Natural killer cell treated with Interleukin-12 subunit alpha and Interleukin-12 subunit beta and Interleukin-15 and Interleukin-18, amount 100 ng/mL, for 72 hours (primary cell): ENCODE measurements around the gene SMCO4. TPM values are rescaled to one million over a fixed set of nuclear protein-coding genes. Genes with fewer than 3 reads are reported as not detected.
"Not testable (repeated sequence)": the region's sequence is repeated elsewhere in the genome, so short reads cannot be mapped to it uniquely, and the experiment has no call there.

Experiments used
- ATAC-seq, 2 donors: fragments of 150-1000 bp; cut with Tn5 transposase in 1 of 2; sonication (Bioruptor Pico), chemical (Tn5 transposase) in 1 of 2; 2 replicates each; pipeline ENCODE4 v1.10.0; 2021
- DNase-seq: peaks from one replicate; pipeline ENCODE4 v3.0.0; 2022; ENCODE audit warnings: low spot score
- H3K27ac Mint-ChIP-seq, 2 donors: 1 replicate in 1 of 2; 2 replicates in 1 of 2; pipeline ENCODE4 v1.8.0; 2022; ENCODE audit warnings: mixed read lengths in 2 of 2, mild to moderate bottlenecking in 1 of 2, moderate library complexity in 1 of 2
- H3K27me3 Mint-ChIP-seq, 2 donors: 1 replicate in 1 of 2; 2 replicates in 1 of 2; pipeline ENCODE4 v1.8.0; 2022; ENCODE audit warnings: mixed read lengths in 2 of 2
- H3K36me3 Mint-ChIP-seq: one replicate; pipeline ENCODE4 v1.8.0; 2022; ENCODE audit warnings: mixed read lengths
- H3K4me1 Mint-ChIP-seq, 2 donors: 1 replicate in 1 of 2; 2 replicates in 1 of 2; pipeline ENCODE4 v1.8.0; 2022; ENCODE audit warnings: low read depth in 2 of 2, mixed read lengths in 2 of 2, mild to moderate bottlenecking in 1 of 2
- H3K4me3 Mint-ChIP-seq: one replicate; pipeline ENCODE4 v1.8.0; 2022; ENCODE audit warnings: mixed read lengths
- H3K9me3 Mint-ChIP-seq: 2 replicates; pipeline ENCODE4 v1.8.0; 2022; ENCODE audit warnings: mixed read lengths
- total RNA-seq, 2 donors: library from RNA; stranded (reverse); gene quantifications; one replicate each; pipeline ENCODE4 v1.2.3, GENCODE V29; 2022

SMCO4 gene
- total RNA-seq, 2 donors from 2014 or later: 12.7 to 17.9 TPM

DNA sequence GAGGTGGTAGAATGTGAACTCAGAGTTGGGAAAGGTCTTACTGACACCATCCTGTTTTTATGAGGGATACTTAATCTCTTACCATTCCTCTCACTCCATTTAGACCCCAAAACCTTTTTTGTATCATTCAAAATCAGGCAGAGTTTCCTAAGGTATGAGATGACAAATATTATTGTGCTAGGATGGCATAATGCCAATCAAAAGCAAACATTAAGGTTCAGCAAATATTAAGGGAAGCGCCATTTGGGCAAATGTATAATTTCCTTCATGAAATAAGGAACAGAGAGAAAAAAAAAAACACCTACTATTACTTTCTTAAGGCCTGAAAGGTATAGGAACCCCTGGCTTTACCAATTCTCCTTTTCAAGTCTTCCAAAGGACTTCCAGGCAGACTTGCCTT is 62.4 kb downstream of the SMCO4 start:
- Mint-ChIP-seq H3K27ac (no peak overlapping the region), H3K9me3 (no peaks in the 10 kb centered on the region), H3K4me1 (peaks cover 0 to 3% of the 10 kb centered on the region in 2 donors), H3K4me3 (no peak overlapping the region), H3K27me3 (no peaks in the 10 kb centered on the region), H3K36me3 (no peaks in the 10 kb centered on the region)
- no peak for DNase-seq
- no peak for ATAC-seq

DNA sequence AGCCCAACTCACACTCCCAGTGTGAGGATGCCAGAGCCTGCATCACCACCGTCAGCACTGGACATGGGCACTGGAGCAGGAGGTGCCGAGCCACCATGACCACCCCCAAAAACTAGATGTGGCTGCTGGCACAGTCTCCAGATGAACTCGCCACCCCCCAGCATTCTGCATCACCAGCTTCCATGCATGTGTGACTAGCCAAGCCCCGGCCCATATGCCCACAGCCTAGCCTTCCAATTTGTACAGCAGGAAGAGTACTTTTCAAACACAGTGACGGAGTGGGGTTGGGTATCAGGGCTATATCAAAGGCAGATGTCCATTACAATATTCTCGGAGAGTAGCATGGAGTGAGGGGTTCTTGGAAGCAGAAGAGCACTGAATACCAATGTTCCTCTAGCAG is 62.9 kb downstream of the SMCO4 start:
- no peaks in the 10 kb centered on the region for H3K9me3 Mint-ChIP-seq
- ATAC-seq (no peak), DNase-seq (no peak)
- H3K27ac Mint-ChIP-seq: no peak overlapping the region
- H3K27me3 Mint-ChIP-seq: no peaks in the 10 kb centered on the region
- no peaks in the 10 kb centered on the region for H3K36me3 Mint-ChIP-seq
- H3K4me1 Mint-ChIP-seq: peaks cover 0 to 3% of the 10 kb centered on the region in 2 donors
- H3K4me3 Mint-ChIP-seq: no peak overlapping the region

DNA sequence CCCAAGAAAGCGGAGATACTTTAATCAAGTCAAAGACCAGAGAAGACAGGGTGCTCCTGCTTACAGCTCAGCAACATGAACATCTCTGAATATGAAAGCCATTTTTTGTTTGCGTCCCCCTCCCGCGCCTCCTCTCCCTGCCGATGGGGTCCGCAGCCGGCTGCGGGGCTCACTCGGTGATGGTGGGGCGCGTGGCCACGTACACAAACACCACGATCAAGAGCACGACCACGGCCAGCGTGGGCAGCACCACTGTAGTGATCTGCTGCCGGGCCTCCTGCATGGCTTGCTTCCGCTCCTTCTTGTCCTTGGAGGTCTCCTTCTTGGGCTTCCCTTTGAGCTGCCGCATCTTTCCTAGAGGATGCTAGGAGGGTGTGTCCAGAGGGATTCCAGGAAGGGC is 64.3 kb downstream of the SMCO4 start:
- no peaks in the 10 kb centered on the region for H3K27me3 Mint-ChIP-seq
- peaks cover 0 to 3% of the 10 kb centered on the region in 2 donors for H3K4me1 Mint-ChIP-seq
- ATAC-seq (no peak), DNase-seq (no peak)
- H3K27ac Mint-ChIP-seq: no peak overlapping the region
- H3K36me3 Mint-ChIP-seq: no peaks in the 10 kb centered on the region
- H3K9me3 Mint-ChIP-seq: no peaks in the 10 kb centered on the region
- H3K4me3 Mint-ChIP-seq: no peak overlapping the region

DNA sequence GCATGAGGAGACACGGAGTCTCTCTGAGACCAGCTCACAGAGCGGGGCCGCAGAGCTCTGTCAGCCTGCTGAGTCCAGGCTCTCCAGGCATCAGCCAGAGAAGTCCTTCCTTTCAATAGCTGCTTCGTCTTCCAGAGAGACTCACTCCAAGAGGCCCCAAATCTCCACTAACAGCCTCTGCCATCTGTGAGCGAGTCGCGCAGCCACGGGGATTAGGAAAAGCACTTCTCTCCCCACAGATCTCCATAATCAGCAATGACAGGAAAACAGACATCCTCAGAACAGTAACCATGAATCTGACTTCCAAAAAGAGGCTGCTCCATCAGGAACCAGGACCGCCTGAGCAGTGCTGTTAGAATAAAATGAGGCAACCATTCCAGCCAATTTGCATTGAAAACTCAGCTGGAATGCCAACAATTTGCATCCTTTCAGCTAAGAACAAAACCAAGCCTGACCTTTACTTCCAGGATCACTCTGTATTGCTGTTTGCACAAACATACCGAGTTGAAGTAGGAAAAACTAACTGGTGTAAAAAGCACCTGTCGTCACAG is 65.4 kb downstream of the SMCO4 start:
- Mint-ChIP-seq H3K4me1 (peaks cover 0 to 3% of the 10 kb centered on the region in 2 donors), H3K36me3 (no peaks in the 10 kb centered on the region), H3K27ac (no peak overlapping the region), H3K9me3 (no peaks in the 10 kb centered on the region), H3K4me3 (no peak overlapping the region), H3K27me3 (no peaks in the 10 kb centered on the region)
- ATAC-seq (no peak), DNase-seq (no peak)

DNA sequence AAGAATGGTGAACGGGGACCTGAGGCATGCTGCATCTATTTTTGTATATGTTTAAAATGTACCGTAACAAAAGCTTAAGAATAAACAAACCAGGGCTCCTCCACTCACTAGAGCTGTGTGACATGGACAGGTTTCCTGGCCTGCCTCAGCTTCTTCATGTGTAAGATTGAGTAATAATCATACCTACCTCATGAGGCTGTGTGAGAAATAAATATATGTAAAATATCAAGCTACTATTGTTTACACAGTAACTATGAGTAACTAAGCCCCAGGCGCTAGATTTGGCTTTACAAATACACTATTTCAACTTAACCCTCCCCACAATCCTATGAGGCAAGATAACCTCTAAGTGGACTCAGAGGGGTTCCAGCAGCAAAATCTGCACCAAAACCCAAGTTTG is 66.4 kb downstream of the SMCO4 start:
- no peaks in the 10 kb centered on the region for H3K27me3 Mint-ChIP-seq
- ATAC-seq: no peak
- H3K9me3 Mint-ChIP-seq: no peaks in the 10 kb centered on the region
- H3K36me3 Mint-ChIP-seq: no peaks in the 10 kb centered on the region
- H3K4me3 Mint-ChIP-seq: no peak overlapping the region
- no peaks in the 10 kb centered on the region for H3K4me1 Mint-ChIP-seq
- DNase-seq: no peak
- H3K27ac Mint-ChIP-seq: no peak overlapping the region

DNA sequence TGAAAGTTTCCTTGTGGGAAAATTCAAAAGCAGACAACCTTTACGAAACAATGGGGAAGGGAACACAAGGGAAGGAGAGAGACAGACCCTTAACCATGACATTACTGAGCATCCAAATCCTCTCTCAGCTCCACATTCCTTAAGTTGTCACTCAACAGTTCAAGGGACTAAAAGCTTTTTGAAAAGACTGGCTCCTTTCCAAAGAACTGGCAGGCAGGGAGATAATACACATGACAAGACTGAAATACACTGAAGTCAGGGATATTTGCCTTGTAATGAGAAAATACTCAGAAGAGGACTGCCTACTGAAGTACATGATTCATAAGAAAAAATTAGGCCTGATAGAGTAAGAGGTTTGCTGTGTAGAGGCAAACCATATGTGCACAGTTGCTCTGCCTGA is 69.1 kb downstream of the SMCO4 start:
- H3K27ac Mint-ChIP-seq: no peak overlapping the region
- no peaks in the 10 kb centered on the region for H3K9me3 Mint-ChIP-seq
- H3K4me1 Mint-ChIP-seq: no peaks in the 10 kb centered on the region
- H3K27me3 Mint-ChIP-seq: peaks cover 0 to 8% of the 10 kb centered on the region in 2 donors
- H3K4me3 Mint-ChIP-seq: no peak overlapping the region
- ATAC-seq (no peak), DNase-seq (no peak)
- no peaks in the 10 kb centered on the region for H3K36me3 Mint-ChIP-seq

DNA sequence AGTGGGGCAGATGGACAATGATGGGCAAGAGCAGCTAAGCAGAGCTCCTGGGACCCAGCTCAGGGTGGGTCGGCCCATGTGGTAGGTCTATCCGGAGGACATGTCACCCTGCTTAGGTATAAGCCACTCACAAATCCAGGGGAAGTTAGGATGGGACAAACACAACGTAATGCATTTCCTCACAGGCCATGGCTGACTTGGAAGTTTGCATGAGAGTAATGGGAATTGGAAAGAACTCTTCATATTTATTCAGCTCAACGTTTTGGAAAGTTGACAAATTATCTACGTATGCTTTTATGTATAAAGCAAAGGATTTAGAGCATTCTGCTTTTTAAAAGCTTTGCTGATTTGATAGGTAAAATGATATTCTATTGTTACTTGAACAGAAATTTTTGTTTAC is 74.9 kb downstream of the SMCO4 start:
- H3K27ac Mint-ChIP-seq: no peak overlapping the region
- ATAC-seq: no peak
- no peaks in the 10 kb centered on the region for H3K9me3 Mint-ChIP-seq

DNA sequence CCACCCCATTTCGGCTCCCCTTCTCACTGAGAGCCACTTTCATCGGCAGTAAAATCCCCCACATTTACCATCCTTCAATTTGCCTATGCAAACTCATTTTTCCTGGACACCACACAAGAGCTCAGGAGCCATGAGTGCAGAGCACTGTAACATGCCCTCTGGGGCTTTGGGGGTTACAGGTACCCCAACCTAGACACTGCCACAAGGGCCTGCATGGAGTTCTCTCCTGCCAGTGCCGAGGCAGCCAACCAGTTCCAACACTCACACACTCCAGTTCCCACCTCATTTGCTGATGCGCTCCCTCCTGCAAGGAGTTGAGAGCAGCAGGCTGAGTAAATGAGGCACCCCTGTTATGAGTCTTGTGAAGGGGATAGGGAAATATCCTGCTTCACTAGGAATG is 76.1 kb downstream of the SMCO4 start:
- Mint-ChIP-seq H3K27ac (no peak overlapping the region), H3K9me3 (no peaks in the 10 kb centered on the region), H3K4me1 (no peaks in the 10 kb centered on the region), H3K4me3 (no peak overlapping the region), H3K36me3 (no peaks in the 10 kb centered on the region), H3K27me3 (peaks cover 2 to 8% of the 10 kb centered on the region in 2 donors)
- peak in 1 of 2 donors; percentile 52 for ATAC-seq
- DNase-seq: no peak

More for the DNA sequence above, 74.9 kb downstream of the SMCO4 start:
- H3K4me1 Mint-ChIP-seq: no peaks in the 10 kb centered on the region
- peaks cover 0 to 8% of the 10 kb centered on the region in 2 donors for H3K27me3 Mint-ChIP-seq
- no peaks in the 10 kb centered on the region for H3K36me3 Mint-ChIP-seq
- no peak overlapping the region for H3K4me3 Mint-ChIP-seq
- no peak for DNase-seq

DNA sequence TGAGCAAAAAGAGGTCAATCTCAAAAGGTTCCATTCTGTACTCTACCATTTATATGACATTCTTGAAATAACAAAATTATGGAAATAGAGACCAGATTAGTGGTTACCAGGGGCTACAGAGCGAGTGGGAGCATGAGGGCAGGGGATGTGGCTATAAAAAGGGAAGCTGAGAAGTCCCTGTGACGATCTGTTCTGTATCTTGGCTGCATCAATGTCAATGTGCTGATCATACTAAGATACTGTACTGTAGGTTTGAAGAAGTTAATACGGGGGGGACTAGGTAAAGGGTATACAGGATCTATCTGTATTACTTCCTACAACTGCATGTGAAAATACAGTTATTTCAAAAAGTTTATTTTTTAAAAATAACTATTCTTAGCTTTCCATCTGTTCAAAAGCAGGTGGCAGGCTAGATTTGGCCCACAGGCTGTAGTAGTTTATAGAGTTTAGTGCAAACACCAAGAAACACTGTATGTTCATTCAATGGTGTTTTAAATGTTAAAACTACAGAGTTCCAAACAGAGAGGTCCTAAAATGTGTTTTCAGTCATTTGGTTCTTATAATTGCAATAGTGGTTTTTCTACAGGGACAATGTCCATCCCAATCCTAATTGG is 78.2 kb downstream of the SMCO4 start:
- DNase-seq: no peak
- H3K27ac Mint-ChIP-seq: no peak overlapping the region
- H3K4me1 Mint-ChIP-seq: no peaks in the 10 kb centered on the region
- H3K9me3 Mint-ChIP-seq: no peaks in the 10 kb centered on the region
- H3K36me3 Mint-ChIP-seq: no peaks in the 10 kb centered on the region
- ATAC-seq: peak; percentile 20 to 44
- peaks cover 6 to 8% of the 10 kb centered on the region in 2 donors for H3K27me3 Mint-ChIP-seq
- H3K4me3 Mint-ChIP-seq: no peak overlapping the region

DNA sequence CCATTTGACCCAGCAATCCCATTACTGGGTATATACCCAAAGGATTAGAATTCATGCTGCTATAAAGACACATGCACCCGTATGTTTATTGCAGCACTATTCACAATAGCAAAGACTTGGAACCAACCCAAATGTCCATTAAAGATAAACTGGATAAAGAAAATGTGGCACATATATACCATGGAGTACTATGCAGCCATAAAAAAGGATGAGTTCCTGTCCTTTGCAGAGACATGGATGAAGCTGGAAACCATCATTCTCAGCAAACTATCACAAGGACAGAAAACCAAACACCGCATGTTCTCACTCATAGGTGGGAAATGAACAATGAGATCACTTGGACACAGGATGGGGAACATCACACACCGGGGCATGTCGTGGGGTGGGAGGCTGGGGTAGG is 79.5 kb downstream of the SMCO4 start:
- not testable (repeated sequence) for H3K36me3 Mint-ChIP-seq, H3K4me3 Mint-ChIP-seq, DNase-seq, H3K9me3 Mint-ChIP-seq, H3K27ac Mint-ChIP-seq, H3K4me1 Mint-ChIP-seq, ATAC-seq
- peaks cover 12 to 14% of the 10 kb centered on the region in 2 donors for H3K27me3 Mint-ChIP-seq

DNA sequence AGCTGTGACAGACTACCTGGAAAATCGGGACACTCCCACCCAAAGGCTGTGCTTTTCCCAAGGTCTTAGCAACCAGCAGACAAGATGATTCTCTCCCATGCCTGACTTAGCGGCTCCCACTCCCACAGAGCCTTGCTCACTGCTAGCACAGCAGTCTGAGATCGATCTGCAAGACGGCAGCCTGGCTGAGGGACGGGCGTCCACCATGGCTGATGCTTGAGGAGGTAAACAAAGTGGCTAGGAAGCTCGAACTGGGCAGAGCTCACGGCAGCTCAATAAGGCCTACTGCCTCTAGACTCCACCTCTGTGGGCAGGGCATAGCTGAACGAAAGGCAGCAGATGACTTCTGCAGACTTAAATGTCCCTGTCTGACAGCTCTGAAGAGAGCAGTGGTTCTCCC is 84.9 kb downstream of the SMCO4 start:
- Mint-ChIP-seq H3K4me1 (no peaks in the 10 kb centered on the region), H3K9me3 (no peaks in the 10 kb centered on the region), H3K4me3 (no peak overlapping the region), H3K27ac (no peak overlapping the region), H3K27me3 (peaks cover 20 to 21% of the 10 kb centered on the region in 2 donors), H3K36me3 (no peaks in the 10 kb centered on the region)
- ATAC-seq (no peak), DNase-seq (no peak)

DNA sequence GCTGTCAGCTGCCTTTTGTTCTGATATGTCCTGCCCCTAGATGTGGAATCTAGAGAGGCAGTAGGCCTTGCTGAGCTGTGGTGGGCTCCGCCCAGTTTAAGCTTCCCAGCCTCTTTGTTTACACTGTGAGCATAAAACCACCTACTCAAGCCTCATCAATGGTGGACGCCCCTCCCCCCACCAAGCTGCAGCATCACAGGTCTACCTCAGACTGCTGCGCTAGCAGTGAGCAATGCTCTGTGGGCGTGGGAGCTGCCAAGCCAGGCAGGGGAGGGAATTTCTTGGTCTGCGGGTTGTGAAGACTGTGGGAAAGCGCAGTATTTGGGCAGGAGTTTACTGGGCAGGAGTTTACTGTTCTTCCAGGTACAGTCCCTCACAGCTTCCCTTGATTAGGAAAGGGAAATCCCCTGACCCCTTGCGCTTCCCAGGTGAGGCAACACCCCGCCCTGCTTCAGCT is 98.5 kb downstream of the SMCO4 start:
- Mint-ChIP-seq H3K27ac (no peak overlapping the region), H3K4me1 (no peaks in the 10 kb centered on the region), H3K9me3 (peaks cover 4% of the 10 kb centered on the region), H3K27me3 (peaks cover 8 to 22% of the 10 kb centered on the region in 2 donors), H3K4me3 (no peak overlapping the region), H3K36me3 (peaks cover 9% of the 10 kb centered on the region)
- DNase-seq (no peak), ATAC-seq (no peak)

DNA sequence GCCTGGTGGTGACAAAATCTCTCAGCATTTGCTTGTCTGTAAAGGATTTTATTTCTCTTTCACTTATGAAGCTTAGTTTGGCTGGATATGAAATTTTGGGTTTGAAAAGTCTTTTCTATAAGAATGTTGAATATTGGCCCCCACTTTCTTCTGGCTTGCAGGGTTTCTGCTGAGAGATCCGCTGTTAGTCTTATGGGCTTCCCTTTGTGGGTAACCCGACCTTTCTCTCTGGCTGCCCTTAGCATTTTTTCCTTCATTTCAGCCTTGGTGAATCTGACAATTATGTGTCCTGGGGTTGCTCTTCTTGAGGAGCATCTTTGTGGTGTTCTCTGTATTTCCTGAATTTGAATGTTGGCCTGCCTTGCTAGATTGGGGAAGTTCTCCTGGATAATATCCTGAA is 100.0 kb downstream of the SMCO4 start:
- not testable (repeated sequence) for H3K27ac Mint-ChIP-seq, H3K36me3 Mint-ChIP-seq, H3K4me3 Mint-ChIP-seq, DNase-seq, ATAC-seq, H3K9me3 Mint-ChIP-seq, H3K4me1 Mint-ChIP-seq
- H3K27me3 Mint-ChIP-seq: peaks cover 8 to 22% of the 10 kb centered on the region in 2 donors

DNA sequence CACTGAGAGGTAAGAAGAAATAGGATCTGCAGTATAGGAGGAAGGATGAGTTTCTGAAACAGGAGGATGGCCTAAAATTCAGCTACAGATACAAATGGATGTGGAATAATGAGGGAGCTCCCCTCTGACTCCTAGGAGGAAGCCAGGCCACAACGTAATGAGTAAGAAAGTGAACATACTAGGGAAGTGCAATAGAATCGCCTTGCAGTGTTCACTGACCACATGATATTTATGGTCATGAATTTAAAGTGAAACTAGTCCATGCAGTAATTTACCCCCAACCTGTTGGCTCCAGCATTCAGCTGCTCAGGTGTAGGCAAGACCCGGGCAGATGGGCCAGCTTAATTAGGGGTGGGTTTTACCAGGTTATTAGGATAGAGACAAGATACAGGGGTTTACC is 110.9 kb downstream of the SMCO4 start:
- no peaks in the 10 kb centered on the region for H3K4me1 Mint-ChIP-seq
- DNase-seq (no peak), ATAC-seq (no peak)
- no peak overlapping the region for H3K4me3 Mint-ChIP-seq
- no peaks in the 10 kb centered on the region for H3K36me3 Mint-ChIP-seq
- no peak overlapping the region for H3K27ac Mint-ChIP-seq
- H3K9me3 Mint-ChIP-seq: no peaks in the 10 kb centered on the region
- peaks cover 0 to 6% of the 10 kb centered on the region in 2 donors for H3K27me3 Mint-ChIP-seq
